ENCODE measurements around the gene ANKRD45.

- TF ChIP-seq, protein P1, sequence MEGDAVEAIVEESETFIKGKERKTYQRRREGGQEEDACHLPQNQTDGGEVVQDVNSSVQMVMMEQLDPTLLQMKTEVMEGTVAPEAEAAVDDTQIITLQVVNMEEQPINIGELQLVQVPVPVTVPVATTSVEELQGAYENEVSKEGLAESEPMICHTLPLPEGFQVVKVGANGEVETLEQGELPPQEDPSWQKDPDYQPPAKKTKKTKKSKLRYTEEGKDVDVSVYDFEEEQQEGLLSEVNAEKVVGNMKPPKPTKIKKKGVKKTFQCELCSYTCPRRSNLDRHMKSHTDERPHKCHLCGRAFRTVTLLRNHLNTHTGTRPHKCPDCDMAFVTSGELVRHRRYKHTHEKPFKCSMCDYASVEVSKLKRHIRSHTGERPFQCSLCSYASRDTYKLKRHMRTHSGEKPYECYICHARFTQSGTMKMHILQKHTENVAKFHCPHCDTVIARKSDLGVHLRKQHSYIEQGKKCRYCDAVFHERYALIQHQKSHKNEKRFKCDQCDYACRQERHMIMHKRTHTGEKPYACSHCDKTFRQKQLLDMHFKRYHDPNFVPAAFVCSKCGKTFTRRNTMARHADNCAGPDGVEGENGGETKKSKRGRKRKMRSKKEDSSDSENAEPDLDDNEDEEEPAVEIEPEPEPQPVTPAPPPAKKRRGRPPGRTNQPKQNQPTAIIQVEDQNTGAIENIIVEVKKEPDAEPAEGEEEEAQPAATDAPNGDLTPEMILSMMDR (conservative IDR thresholded peaks at IDR 0.05; ENCODE audit: low read depth, low read length) = no peak
- no peak for TF ChIP-seq EZH2 (IDR thresholded peaks at IDR 0.05; ENCODE audit: borderline replicate concordance, low read depth, low read length, poor library complexity, severe bottlenecking)
Observed at GRCh38 chr1:173627269-173627668, 42.4 kb downstream of the ANKRD45 start.

Measured in A673 (cell line).